Astrocyte of the spinal cord (primary cell): ENCODE measurements around the gene KLF11.
"Not testable (repeated sequence)": the region's sequence is repeated elsewhere in the genome, so short reads cannot be mapped to it uniquely, and the experiment has no call there.

Source experiments
- DNase-seq: peaks from one replicate; pipeline ENCODE4 v3.0.0; 2011; ENCODE audit warnings: low read depth, low spot score
- H3K4me3 ChIP-seq: 2 replicates; pipeline ENCODE4 v1.5.1; 2011; ENCODE audit warnings: low read depth, mild to moderate bottlenecking, low read length, moderate library complexity
- in situ Hi-C: cut with HindIII; loops from 2 replicates; pipeline ENCODE4 v1.10.0; 2017; ENCODE audit warnings: low sequenced_read_pairs
- TF ChIP-seq, protein P1 (sequence below): IDR thresholded peaks from 2 replicates; pipeline ENCODE4 v1.5.1; 2012; ENCODE audit warnings: low read depth, mild to moderate bottlenecking, low read length, inconsistent platforms

The KLF11 gene

DNA sequence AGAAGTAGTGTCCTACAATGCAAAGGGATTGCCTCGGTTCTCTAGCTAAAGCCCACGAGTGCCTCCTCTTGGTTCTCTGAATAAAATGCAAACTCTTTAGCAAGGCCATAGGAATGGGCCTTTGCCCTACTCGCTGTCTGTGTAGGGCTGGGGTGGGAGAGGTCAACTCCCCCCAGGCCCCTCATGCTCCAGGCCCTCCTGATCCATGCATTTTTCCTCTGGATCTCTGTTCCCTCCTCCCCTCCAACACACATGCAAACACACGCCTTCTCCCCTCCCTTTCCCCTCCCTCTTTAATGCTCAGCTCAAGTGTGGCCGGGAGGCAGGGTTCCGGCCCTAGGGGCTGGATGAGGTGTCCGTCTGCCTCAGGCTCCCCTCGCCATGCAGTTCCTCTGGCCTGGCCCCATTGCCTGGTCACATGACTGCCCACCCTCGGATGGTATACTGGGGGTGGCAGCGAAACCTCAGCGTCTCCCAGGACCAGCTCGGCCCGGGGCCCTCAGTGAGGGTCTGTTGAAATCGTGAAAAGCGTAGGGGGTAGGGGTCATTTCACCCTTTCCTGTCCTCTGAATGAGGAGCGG lies 14.9 kb upstream of the KLF11 start:
- TF ChIP-seq, protein P1, sequence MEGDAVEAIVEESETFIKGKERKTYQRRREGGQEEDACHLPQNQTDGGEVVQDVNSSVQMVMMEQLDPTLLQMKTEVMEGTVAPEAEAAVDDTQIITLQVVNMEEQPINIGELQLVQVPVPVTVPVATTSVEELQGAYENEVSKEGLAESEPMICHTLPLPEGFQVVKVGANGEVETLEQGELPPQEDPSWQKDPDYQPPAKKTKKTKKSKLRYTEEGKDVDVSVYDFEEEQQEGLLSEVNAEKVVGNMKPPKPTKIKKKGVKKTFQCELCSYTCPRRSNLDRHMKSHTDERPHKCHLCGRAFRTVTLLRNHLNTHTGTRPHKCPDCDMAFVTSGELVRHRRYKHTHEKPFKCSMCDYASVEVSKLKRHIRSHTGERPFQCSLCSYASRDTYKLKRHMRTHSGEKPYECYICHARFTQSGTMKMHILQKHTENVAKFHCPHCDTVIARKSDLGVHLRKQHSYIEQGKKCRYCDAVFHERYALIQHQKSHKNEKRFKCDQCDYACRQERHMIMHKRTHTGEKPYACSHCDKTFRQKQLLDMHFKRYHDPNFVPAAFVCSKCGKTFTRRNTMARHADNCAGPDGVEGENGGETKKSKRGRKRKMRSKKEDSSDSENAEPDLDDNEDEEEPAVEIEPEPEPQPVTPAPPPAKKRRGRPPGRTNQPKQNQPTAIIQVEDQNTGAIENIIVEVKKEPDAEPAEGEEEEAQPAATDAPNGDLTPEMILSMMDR: peak; percentile 3
- no peak for DNase-seq
- in situ Hi-C loops: loop anchor here (25.0 kb wide), 1 partner anchor 216 kb away; no protein-coding TSS in a partner anchor
- no peak overlapping the region for H3K4me3 ChIP-seq

DNA sequence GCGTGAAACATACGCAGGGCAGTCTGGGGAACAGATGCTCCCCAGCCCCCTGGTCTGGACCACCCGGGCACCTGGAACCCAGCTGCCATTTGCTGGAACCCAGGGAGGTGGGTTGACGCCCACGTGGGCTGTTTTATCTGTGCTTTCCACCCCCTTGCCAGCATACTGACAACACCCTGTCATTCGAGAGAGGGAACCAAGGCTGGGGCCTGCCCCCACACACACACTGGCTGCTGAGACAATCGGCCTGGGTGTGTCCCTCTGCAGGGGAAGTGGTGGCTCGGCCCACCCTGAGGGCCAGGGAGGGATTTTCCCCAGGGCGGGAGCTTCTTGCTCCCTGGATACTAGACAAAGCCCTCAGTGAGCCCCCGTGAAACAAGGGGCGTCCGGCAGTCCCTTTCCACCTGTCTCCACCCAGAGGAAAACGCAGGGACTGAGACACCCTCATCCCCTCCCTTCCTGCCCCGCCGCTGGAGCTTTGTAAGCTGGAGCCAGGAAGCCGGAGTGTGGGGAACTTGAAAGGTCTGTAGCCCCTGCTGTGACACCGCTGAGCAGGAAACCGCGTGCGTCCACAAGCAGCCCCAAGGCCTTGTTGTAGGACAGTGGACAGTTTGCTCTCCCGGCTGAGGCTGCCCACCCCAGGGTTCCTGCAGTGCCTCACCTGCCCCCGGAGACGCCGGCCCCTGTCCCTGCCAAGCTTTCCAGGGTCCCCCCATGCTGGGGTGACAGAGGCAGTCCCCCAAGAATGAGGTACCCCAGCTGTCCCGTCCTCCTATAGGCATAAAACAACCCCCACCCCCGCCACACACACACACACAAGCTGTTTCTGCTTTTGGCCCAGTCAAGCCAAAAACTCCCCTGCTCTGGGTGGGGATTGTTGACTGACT lies 14.1 kb upstream of the KLF11 start:
- TF ChIP-seq, protein P1: no peak
- in situ Hi-C loops: loop anchor here (25.0 kb wide), 1 partner anchor 217 kb away; no protein-coding TSS in a partner anchor
- H3K4me3 ChIP-seq: no peak overlapping the region
- DNase-seq: peak; percentile 49

DNA sequence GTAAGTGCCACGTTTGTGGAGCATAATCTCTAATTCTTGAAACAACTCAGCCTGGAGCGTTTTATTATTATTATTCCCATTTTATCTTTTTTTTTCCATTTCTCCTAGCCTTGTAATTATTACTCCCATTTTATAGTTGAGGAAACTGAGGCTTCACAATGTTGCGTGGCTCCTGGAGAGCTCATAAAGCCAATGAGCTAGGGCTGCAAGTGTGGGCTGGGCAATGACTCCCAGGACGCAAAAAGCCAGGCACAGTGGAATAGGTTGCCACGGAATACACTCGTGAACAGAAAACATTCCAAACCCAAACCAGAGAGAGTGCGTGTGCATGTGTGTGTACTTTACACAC lies 13.5 kb upstream of the KLF11 start:
- in situ Hi-C loops: loop anchor here (10.0 to 25.0 kb wide), 2 partner anchors 65 to 218 kb away; no protein-coding TSS in a partner anchor
- H3K4me3 ChIP-seq: no peak overlapping the region
- DNase-seq: no peak
- TF ChIP-seq, protein P1: no peak

DNA sequence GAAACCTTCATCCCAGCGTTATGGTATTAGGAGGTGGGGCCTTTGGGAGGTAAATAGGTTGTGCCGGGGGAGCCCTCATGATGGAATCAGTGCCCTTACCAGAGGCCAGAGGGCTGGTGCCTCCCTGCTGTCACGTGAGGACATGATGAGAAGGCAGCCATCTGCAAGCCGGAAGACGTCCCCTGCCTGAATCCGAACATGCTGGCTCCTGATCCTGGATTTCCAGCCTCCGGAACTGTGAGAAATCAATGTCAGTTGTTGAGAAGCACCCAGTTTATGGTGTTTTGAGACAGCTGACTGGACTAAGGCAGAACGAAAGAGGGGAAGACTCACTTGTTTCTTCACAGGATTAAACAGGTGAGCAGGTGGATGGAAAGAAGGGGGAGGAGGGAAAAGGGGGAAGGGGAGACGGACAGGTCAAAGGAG lies 13.0 kb upstream of the KLF11 start:
- TF ChIP-seq, protein P1: no peak
- DNase-seq: no peak
- in situ Hi-C loops: loop anchor here (10.0 to 25.0 kb wide), 2 partner anchors 66 to 218 kb away; no protein-coding TSS in a partner anchor
- no peak overlapping the region for H3K4me3 ChIP-seq

DNA sequence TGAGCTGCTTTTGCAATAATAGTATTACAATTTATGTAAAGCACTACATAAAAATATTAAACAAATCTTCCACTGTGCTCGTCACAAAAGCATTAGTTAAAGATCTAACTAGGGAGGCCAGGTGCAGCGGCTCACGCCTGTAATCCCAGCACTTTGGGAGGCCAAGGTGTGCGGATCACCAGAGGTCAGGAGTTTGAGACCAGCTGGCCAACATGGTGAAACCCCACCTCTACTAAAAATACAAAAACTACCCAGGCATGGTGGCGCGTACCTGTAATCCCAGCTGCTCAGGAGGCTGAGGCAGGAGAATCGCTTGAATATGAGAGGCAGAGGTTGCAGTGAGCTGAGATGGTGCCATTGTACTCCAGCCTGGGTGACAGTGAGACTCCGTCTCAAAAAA lies 12.6 kb upstream of the KLF11 start:
- DNase-seq, H3K4me3 ChIP-seq: not testable (repeated sequence)
- in situ Hi-C loops: loop anchor here (10.0 to 25.0 kb wide), 2 partner anchors 66 to 218 kb away; no protein-coding TSS in a partner anchor

DNA sequence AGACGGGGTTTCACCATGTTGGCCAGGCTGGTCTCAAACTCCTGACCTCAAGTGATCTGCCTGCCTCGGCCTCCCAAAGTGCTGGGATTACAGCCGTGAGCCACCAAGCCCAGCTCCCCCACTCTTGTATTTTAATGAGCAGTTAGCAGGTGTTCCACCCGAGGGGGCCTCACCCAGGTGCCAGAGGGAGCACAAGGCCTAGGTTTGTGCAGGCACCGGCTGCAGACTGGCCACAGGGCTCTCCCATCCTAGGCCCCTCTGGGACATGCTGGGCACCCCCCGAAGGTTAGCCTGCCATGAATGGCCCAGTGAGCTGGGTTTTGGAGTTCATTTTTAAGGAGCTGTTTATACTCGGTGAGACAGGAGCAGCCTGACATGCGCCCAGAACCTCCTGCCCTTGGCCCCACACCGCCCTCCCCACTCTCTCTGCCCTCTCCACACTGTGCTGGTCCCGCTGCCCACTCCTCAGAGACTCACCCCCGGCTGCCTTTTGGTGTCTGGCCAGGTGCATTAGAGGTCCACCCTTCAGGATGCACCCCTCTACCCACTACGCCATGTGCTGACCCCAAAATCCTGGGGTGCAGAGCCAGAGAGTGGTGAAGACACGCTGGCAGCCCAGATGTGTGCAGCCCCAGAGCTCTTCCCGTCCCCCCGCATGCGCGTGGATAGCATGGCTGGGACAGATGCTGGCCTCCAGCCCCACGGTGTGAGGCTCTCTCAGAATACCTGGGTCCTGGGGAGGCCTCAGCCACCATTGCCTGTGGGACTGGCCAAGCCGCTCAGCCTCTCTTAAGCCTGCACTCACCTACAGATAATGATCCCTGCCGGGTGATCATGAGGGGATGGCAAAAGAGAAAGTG lies 11.2 kb upstream of the KLF11 start:
- in situ Hi-C loops: loop anchor here (10.0 to 25.0 kb wide), 2 partner anchors 67 to 220 kb away; no protein-coding TSS in a partner anchor
- H3K4me3 ChIP-seq: no peak overlapping the region
- TF ChIP-seq, protein P1: no peak
- no peak for DNase-seq
